IMR-90 (cell line): ENCODE measurements around the gene NKAIN2.

ENCODE experiments used
- CEBPB ChIP-seq: IDR thresholded peaks from 2 replicates; pipeline ENCODE4 v1.6.1; 2012; ENCODE audit warnings: low read depth, low read length, improper control_type of control experiment
- CTCF ChIP-seq: conservative IDR thresholded peaks from 2 replicates; pipeline ENCODE4 v1.5.1; 2012; ENCODE audit warnings: mild to moderate bottlenecking, low read depth, low read length, improper control_type of control experiment
- MAFK ChIP-seq: IDR thresholded peaks from 2 replicates; pipeline ENCODE4 v1.6.1; 2012; ENCODE audit warnings: low read depth, low read length, improper control_type of control experiment
- POLR2A ChIP-seq: IDR thresholded peaks from 2 replicates; pipeline ENCODE4 v1.6.1; 2012; ENCODE audit warnings: mild to moderate bottlenecking, low read depth, low read length
- RAD21 ChIP-seq: IDR thresholded peaks from 2 replicates; pipeline ENCODE4 v1.6.1; 2012; ENCODE audit warnings: low read length, improper control_type of control experiment
- RFX5 ChIP-seq: IDR thresholded peaks from 2 replicates; pipeline ENCODE4 v1.8.0; 2012; ENCODE audit warnings: low read depth, mild to moderate bottlenecking, low read length, moderate library complexity
- SMC3 ChIP-seq: fragments of 150-350 bp; IDR thresholded peaks from 2 replicates; pipeline ENCODE4 v1.6.1; 2016; ENCODE audit warnings: low read depth, mild to moderate bottlenecking, antibody characterized with exemption, low read length, moderate library complexity

GRCh38 chr6:123770247-123770949, 33.3 kb upstream of the NKAIN2 start:
- TF ChIP-seq CTCF (no peak), POLR2A (no peak), CEBPB (no peak), SMC3 (no peak), RFX5 (no peak), MAFK (no peak), RAD21 (no peak)
